K562 (cell line): Measurements from ENCODE around the gene SCTR.

Experiments
- GABPA ChIP-seq: fragments of 200-800 bp; sonication (Bioruptor generic); conservative IDR thresholded peaks from 2 replicates; pipeline ENCODE4 v1.6.1; 2016; ENCODE audit warnings: low read depth, missing genetic modification characterization, missing compliant biosample characterization
- NCOA1 ChIP-seq: fragments of 450-650 bp; IDR thresholded peaks from 2 replicates; pipeline ENCODE4 v1.6.1; 2016; ENCODE audit warnings: low read depth
- RAD21 ChIP-seq, 2 experiments: fragments of 250-450 bp in 1 of 2; fragments of 450-650 bp in 1 of 2; sonication (Bioruptor Pico) in 1 of 2; formaldehyde crosslinking in 1 of 2; IDR thresholded peaks in 1 of 2; conservative IDR thresholded peaks in 1 of 2; 2 replicates each; pipeline versions ENCODE4 v1.4.0 to v1.8.0; 2020 to 2022; ENCODE audit warnings: mild to moderate bottlenecking in 2 of 2, moderate library complexity in 1 of 2
- TAF1 ChIP-seq: IDR thresholded peaks from 2 replicates; pipeline ENCODE4 v1.6.1; 2011; ENCODE audit warnings: mild to moderate bottlenecking, low read length, moderate library complexity; ENCODE audit not compliant: insufficient read depth, control insufficient read depth, severe bottlenecking; ENCODE audit errors: extremely low read depth
- ZBTB40 ChIP-seq, 2 experiments: fragments of 450-650 bp in 1 of 2; sonication (generic) in 1 of 2; formaldehyde crosslinking in 1 of 2; IDR thresholded peaks; 2 replicates each; pipeline versions ENCODE4 v1.7.1 to v1.9.0; 2016 to 2022; ENCODE audit warnings: inconsistent platforms in 1 of 2, mild to moderate bottlenecking in 1 of 2, missing genetic modification reagents in 1 of 2
- ZC3H11A ChIP-seq: IDR thresholded peaks from 2 replicates; pipeline ENCODE4 v1.6.1; 2012; ENCODE audit warnings: low read depth, low read length, improper control_type of control experiment
- TF ChIP-seq, protein P1 (sequence below): sonication (generic); formaldehyde crosslinking; IDR thresholded peaks from 2 replicates; pipeline ENCODE4 v1.5.0; 2020; ENCODE audit warnings: missing genetic modification reagents
- TF ChIP-seq, protein P2 (sequence below), 3 experiments: IDR thresholded peaks in 2 of 3; conservative IDR thresholded peaks in 1 of 3; 2 replicates each; pipeline ENCODE4 v1.5.1; 2011 to 2012; ENCODE audit warnings: low read length in 3 of 3, mild to moderate bottlenecking in 3 of 3, control low read depth in 2 of 3, improper control_type of control experiment in 1 of 3, inconsistent platforms in 1 of 3, low read depth in 1 of 3, mixed read lengths in 1 of 3, moderate library complexity in 1 of 3; ENCODE audit not compliant: insufficient read depth in 2 of 3

DNA sequence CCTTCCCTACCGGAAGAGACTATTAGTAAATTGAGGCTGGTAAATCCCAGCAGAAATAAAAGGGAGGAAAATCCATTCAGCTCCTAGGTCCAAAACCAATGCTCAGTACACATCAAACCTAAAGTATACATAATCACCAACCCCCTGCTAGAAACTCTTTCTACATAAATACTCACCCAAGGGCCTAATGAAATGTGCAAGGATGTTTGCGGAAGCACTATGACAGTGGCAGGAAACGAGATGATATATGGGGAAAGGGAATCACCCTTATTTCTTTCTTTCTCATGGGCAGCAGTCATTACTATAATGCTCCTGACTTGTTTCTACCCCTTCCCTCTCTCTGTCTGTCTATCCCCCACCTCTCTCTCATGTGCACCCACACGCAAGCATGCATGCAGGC lies 1.3 kb upstream of the SCTR start:
- no peak for TF ChIP-seq RAD21 (CRISPR knock-in tag; conservative IDR thresholded peaks at IDR 0.05 in 1 of 2, IDR thresholded peaks at IDR 0.05 in 1 of 2)
- no peak for TF ChIP-seq GABPA (tag)
- TF ChIP-seq, protein P1, sequence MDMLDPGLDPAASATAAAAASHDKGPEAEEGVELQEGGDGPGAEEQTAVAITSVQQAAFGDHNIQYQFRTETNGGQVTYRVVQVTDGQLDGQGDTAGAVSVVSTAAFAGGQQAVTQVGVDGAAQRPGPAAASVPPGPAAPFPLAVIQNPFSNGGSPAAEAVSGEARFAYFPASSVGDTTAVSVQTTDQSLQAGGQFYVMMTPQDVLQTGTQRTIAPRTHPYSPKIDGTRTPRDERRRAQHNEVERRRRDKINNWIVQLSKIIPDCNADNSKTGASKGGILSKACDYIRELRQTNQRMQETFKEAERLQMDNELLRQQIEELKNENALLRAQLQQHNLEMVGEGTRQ, result no peak
- TF ChIP-seq ZC3H11A, result no peak
- no peak for TF ChIP-seq ZBTB40 (IDR thresholded peaks at IDR 0.05)
- TF ChIP-seq ZBTB40 (CRISPR knock-in tag; IDR thresholded peaks at IDR 0.05), result no peak
- no peak for TF ChIP-seq NCOA1
- TF ChIP-seq, protein P2, sequence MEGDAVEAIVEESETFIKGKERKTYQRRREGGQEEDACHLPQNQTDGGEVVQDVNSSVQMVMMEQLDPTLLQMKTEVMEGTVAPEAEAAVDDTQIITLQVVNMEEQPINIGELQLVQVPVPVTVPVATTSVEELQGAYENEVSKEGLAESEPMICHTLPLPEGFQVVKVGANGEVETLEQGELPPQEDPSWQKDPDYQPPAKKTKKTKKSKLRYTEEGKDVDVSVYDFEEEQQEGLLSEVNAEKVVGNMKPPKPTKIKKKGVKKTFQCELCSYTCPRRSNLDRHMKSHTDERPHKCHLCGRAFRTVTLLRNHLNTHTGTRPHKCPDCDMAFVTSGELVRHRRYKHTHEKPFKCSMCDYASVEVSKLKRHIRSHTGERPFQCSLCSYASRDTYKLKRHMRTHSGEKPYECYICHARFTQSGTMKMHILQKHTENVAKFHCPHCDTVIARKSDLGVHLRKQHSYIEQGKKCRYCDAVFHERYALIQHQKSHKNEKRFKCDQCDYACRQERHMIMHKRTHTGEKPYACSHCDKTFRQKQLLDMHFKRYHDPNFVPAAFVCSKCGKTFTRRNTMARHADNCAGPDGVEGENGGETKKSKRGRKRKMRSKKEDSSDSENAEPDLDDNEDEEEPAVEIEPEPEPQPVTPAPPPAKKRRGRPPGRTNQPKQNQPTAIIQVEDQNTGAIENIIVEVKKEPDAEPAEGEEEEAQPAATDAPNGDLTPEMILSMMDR (IDR thresholded peaks at IDR 0.05 in 2 of 3, conservative IDR thresholded peaks at IDR 0.05 in 1 of 3; ENCODE audit: insufficient read depth in 2 of 3, low read depth in 1 of 3, low read length in 3 of 3), result no peak
- TF ChIP-seq TAF1, result no peak
